ENCODE data around the gene MEG3. TPM values are rescaled to one million over a fixed set of nuclear protein-coding genes. Genes with fewer than 3 reads are reported as not detected.

MEG3 gene
- total RNA-seq, 2 donors from 2014 or later, result 10.3 to 11.0 TPM

GRCh38 chr14:100844082-100844408 lies 18.1 kb downstream of the MEG3 start:
- no peak overlapping the region for H3K9ac ChIP-seq (ENCODE audit: low read depth in 2 of 2, low read length in 2 of 2)
- DNase-seq, result no peak
- no peak overlapping the region for H3K4me3 ChIP-seq
- intact Hi-C loops (cut with DNase I), result no loop called here
- H3K9me3 ChIP-seq, result no peaks in the 10 kb centered on the region
- H3K36me3 ChIP-seq, result no peaks in the 10 kb centered on the region
- no peak overlapping the region for H3K27ac ChIP-seq
- H3K4me1 ChIP-seq, result no peaks in the 10 kb centered on the region
- H3K27me3 ChIP-seq, result no peaks in the 10 kb centered on the region
- TF ChIP-seq CTCF (IDR thresholded peaks at IDR 0.05), result no peak

GRCh38 chr14:100844421-100844820 lies 18.5 kb downstream of the MEG3 start:
- DNase-seq, result no peak
- Histone ChIP-seq H3K36me3 (no peaks in the 10 kb centered on the region), H3K27ac (no peak overlapping the region), H3K27me3 (no peaks in the 10 kb centered on the region), H3K9me3 (no peaks in the 10 kb centered on the region), H3K9ac (ENCODE audit: low read depth in 2 of 2, low read length in 2 of 2) (no peak overlapping the region), H3K4me1 (peaks cover under 1% of the 10 kb centered on the region), H3K4me3 (no peak overlapping the region)
- no peak for TF ChIP-seq CTCF (IDR thresholded peaks at IDR 0.05)
- intact Hi-C loops (cut with DNase I), result no loop called here

GRCh38 chr14:100844846-100845245 lies 18.9 kb downstream of the MEG3 start:
- no peak overlapping the region for H3K4me3 ChIP-seq
- intact Hi-C loops (cut with DNase I), result no loop called here
- H3K4me1 ChIP-seq, result peaks cover 4% of the 10 kb centered on the region
- H3K9me3 ChIP-seq, result no peaks in the 10 kb centered on the region
- no peak for DNase-seq
- TF ChIP-seq CTCF (IDR thresholded peaks at IDR 0.05), result no peak
- H3K36me3 ChIP-seq, result no peaks in the 10 kb centered on the region
- no peaks in the 10 kb centered on the region for H3K27me3 ChIP-seq
- no peak overlapping the region for H3K27ac ChIP-seq
- no peak overlapping the region for H3K9ac ChIP-seq (ENCODE audit: low read depth in 2 of 2, low read length in 2 of 2)

- no peaks in the 10 kb centered on the region for H3K9me3 ChIP-seq
- no peak overlapping the region for H3K4me3 ChIP-seq
- no peak for DNase-seq
- peaks cover 4% of the 10 kb centered on the region for H3K4me1 ChIP-seq
- no peaks in the 10 kb centered on the region for H3K27me3 ChIP-seq
- no peak overlapping the region for H3K9ac ChIP-seq (ENCODE audit: low read depth in 2 of 2, low read length in 2 of 2)
- intact Hi-C loops (cut with DNase I), result no loop called here
- H3K27ac ChIP-seq, result no peak overlapping the region
- no peak for TF ChIP-seq CTCF (IDR thresholded peaks at IDR 0.05)
- H3K36me3 ChIP-seq, result no peaks in the 10 kb centered on the region
Observed at GRCh38 chr14:100845341-100845740, 19.4 kb downstream of the MEG3 start.

GRCh38 chr14:100846309-100846859 lies 20.5 kb downstream of the MEG3 start:
- H3K27ac ChIP-seq, result no peak overlapping the region
- H3K4me1 ChIP-seq, result peaks cover 4% of the 10 kb centered on the region
- no peak for DNase-seq
- no peaks in the 10 kb centered on the region for H3K9me3 ChIP-seq
- TF ChIP-seq CTCF (IDR thresholded peaks at IDR 0.05), result no peak
- H3K9ac ChIP-seq (ENCODE audit: low read depth in 2 of 2, low read length in 2 of 2), result no peak overlapping the region
- intact Hi-C loops (cut with DNase I), result no loop called here
- H3K27me3 ChIP-seq, result no peaks in the 10 kb centered on the region
- no peaks in the 10 kb centered on the region for H3K36me3 ChIP-seq
- H3K4me3 ChIP-seq, result no peak overlapping the region
